Cardiac septum (tissue), 1 donor: ENCODE data around the gene RPL10. TPM values are rescaled to one million over a fixed set of nuclear protein-coding genes. Genes with fewer than 3 reads are reported as not detected.

Experiments
- DNase-seq: peaks from one replicate; pipeline ENCODE4 v3.0.0-alpha.2; 2020; ENCODE audit warnings: low spot score
- intact Hi-C: fragments of 100-400 bp; cut with DNase I; formaldehyde crosslinking; loops from one replicate; pipeline ENCODE4 v1.14.0; 2022
- long read RNA-seq: library from polyadenylated mRNA; unstranded; transcript quantifications from one replicate; pipeline ENCODE4 v2.0.0, GENCODE V29; 2021
- total RNA-seq: library from RNA; stranded (reverse); fragmentation: NEBNext Ultra II Directional; extraction: Animal tissue kit (Norgen Biotek cat#: 25700); gene quantifications from one replicate; pipeline ENCODE4 v1.2.1, GENCODE V29; 2021
- donor health status: DM: no; HTN: no; CAD: no.

The RPL10 gene
- total RNA-seq, result 1,520 TPM
- long read RNA-seq, transcript RPL10-201 (6 exons, 2,278 nt), result minor isoform, 23 of 72 reads
- long read RNA-seq, transcript RPL10-204 (7 exons, 2,318 nt), result major isoform, 29 of 72 reads
- long read RNA-seq, partial matches to known transcripts, result 10 of 72 reads
- long read RNA-seq, other reads (novel, unspliced or antisense), result 3 of 72 reads

GRCh38 chrX:154397888-154398667, at the start of gene RPL10:
Gene RPL10, plus strand, starts transcription at chrX:154398377. Its CDS starts 143 bp downstream, at chrX:154398520.
- intact Hi-C loops, result loop anchor here (10.0 kb wide), 1 partner anchor 47 kb away; the partner anchor contains the start of gene FAM50A
- DNase-seq, result peak; percentile 97

GRCh38 chrX:154348646-154349358, 49.4 kb upstream of the RPL10 start:
- intact Hi-C loops, result no loop called here
- no peak for DNase-seq

GRCh38 chrX:154349359-154349935, 48.7 kb upstream of the RPL10 start:
- intact Hi-C loops, result no loop called here
- DNase-seq, result no peak

GRCh38 chrX:154349979-154350378, 48.2 kb upstream of the RPL10 start:
- intact Hi-C loops, result no loop called here
- no peak for DNase-seq

GRCh38 chrX:154350429-154351182, 47.6 kb upstream of the RPL10 start:
- no peak for DNase-seq
- intact Hi-C loops, result no loop called here

GRCh38 chrX:154351183-154352011, 46.8 kb upstream of the RPL10 start:
- intact Hi-C loops, result no loop called here
- DNase-seq, result no peak

- intact Hi-C loops, result no loop called here
- DNase-seq, result no peak
Measured at GRCh38 chrX:154352012-154352401, 46.2 kb upstream of the RPL10 start.

GRCh38 chrX:154352466-154352865, 45.7 kb upstream of the RPL10 start:
- intact Hi-C loops, result no loop called here
- DNase-seq, result no peak

GRCh38 chrX:154353172-154353843, 44.9 kb upstream of the RPL10 start:
- intact Hi-C loops, result no loop called here
- DNase-seq, result no peak

- intact Hi-C loops, result no loop called here
- DNase-seq, result no peak
Measured at GRCh38 chrX:154354013-154354412, 44.2 kb upstream of the RPL10 start.

- no peak for DNase-seq
- intact Hi-C loops, result no loop called here
Measured at GRCh38 chrX:154354516-154354915, 43.7 kb upstream of the RPL10 start.

- intact Hi-C loops, result no loop called here
- DNase-seq, result no peak
Measured at GRCh38 chrX:154355094-154355775, 42.9 kb upstream of the RPL10 start.

GRCh38 chrX:154355776-154356140, 42.4 kb upstream of the RPL10 start:
- no peak for DNase-seq
- intact Hi-C loops, result no loop called here

- DNase-seq, result no peak
- intact Hi-C loops, result no loop called here
Measured at GRCh38 chrX:154356596-154356995, 41.6 kb upstream of the RPL10 start.

GRCh38 chrX:154357205-154357604, 41.0 kb upstream of the RPL10 start:
- no peak for DNase-seq
- intact Hi-C loops, result no loop called here

- intact Hi-C loops, result no loop called here
- DNase-seq, result no peak
Measured at GRCh38 chrX:154358011-154358410, 40.2 kb upstream of the RPL10 start.

- intact Hi-C loops, result no loop called here
Measured at GRCh38 chrX:154358829-154359228, 39.3 kb upstream of the RPL10 start.

More at GRCh38 chrX:154358829-154359228, 39.3 kb upstream of the RPL10 start:
- DNase-seq, result no peak
